ENCODE results near the gene CTNND1.

GRCh38 chr11:57772562-57772961, 11.0 kb downstream of the CTNND1 start:
- TF ChIP-seq CTCF (IDR thresholded peaks at IDR 0.05) (no peak), EZH2phosphoT487 (IDR thresholded peaks at IDR 0.05) (no peak)
